Cardiac fibroblast (primary cell): ENCODE data around the gene ENO3.

Experiments
- DNase-seq, 2 donors: peaks; one replicate each; pipeline versions ENCODE4 v3.0.0 to v3.0.0-alpha.2; 2010; ENCODE audit warnings: low read depth in 2 of 2
- H3K4me3 ChIP-seq, 2 donors: replicated peaks in 1 of 2; 1 replicate in 1 of 2; 2 replicates in 1 of 2; pipeline ENCODE4 v1.5.1; 2011; ENCODE audit warnings: low read depth in 2 of 2, low read length in 2 of 2, mild to moderate bottlenecking in 2 of 2, moderate library complexity in 1 of 2
- TF ChIP-seq, protein P1 (sequence below): IDR thresholded peaks from one replicate; pipeline ENCODE4 v1.5.1; 2011; ENCODE audit warnings: low read depth, mild to moderate bottlenecking, low read length, inconsistent platforms

ENO3 gene

DNA sequence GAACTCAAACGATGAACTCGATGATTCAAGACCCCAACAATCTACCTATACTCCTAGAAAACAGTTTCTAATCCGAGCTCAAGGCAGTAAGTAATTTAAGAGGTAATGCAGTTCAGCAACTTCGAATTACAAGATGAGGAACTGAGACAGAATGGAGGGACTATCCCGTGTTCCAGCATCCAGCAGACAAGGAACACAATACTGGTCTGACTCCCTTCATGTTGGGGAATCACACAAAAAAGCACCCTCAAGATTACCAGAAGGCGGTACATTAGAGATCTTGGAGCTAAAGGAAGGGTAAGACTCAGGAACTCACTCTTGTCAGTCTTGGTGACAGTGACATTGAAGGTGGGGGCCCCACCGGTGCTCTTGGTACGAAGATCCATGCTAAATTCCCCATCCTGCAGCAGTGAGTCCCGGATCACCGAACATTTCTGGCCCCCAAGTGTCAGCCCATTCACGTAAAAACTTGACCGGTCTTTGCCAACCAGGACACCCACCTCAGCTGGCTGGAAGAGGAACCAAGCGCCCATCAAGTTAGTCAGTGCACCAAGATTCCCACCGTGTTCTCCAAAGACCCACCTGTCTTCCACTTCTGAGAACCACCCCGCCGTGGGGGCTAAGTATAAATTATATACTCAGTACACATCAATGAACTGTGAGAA, 4.5 kb upstream of the ENO3 start:
- peak overlapping the region; percentile 98 to 99 for H3K4me3 ChIP-seq
- TF ChIP-seq, protein P1, sequence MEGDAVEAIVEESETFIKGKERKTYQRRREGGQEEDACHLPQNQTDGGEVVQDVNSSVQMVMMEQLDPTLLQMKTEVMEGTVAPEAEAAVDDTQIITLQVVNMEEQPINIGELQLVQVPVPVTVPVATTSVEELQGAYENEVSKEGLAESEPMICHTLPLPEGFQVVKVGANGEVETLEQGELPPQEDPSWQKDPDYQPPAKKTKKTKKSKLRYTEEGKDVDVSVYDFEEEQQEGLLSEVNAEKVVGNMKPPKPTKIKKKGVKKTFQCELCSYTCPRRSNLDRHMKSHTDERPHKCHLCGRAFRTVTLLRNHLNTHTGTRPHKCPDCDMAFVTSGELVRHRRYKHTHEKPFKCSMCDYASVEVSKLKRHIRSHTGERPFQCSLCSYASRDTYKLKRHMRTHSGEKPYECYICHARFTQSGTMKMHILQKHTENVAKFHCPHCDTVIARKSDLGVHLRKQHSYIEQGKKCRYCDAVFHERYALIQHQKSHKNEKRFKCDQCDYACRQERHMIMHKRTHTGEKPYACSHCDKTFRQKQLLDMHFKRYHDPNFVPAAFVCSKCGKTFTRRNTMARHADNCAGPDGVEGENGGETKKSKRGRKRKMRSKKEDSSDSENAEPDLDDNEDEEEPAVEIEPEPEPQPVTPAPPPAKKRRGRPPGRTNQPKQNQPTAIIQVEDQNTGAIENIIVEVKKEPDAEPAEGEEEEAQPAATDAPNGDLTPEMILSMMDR, result no peak
- DNase-seq, result no peak

- DNase-seq, result no peak
- TF ChIP-seq, protein P1, result no peak
- H3K4me3 ChIP-seq, result peak overlapping the region; percentile 98 to 99
Measured at GRCh38 chr17:4947010-4947410, 3.9 kb upstream of the ENO3 start.

GRCh38 chr17:4947411-4948165, 3.3 kb upstream of the ENO3 start:
- TF ChIP-seq, protein P1, result no peak
- H3K4me3 ChIP-seq, result peak overlapping the region; percentile 98 to 99
- peak; percentile 56 to 59 for DNase-seq

DNA sequence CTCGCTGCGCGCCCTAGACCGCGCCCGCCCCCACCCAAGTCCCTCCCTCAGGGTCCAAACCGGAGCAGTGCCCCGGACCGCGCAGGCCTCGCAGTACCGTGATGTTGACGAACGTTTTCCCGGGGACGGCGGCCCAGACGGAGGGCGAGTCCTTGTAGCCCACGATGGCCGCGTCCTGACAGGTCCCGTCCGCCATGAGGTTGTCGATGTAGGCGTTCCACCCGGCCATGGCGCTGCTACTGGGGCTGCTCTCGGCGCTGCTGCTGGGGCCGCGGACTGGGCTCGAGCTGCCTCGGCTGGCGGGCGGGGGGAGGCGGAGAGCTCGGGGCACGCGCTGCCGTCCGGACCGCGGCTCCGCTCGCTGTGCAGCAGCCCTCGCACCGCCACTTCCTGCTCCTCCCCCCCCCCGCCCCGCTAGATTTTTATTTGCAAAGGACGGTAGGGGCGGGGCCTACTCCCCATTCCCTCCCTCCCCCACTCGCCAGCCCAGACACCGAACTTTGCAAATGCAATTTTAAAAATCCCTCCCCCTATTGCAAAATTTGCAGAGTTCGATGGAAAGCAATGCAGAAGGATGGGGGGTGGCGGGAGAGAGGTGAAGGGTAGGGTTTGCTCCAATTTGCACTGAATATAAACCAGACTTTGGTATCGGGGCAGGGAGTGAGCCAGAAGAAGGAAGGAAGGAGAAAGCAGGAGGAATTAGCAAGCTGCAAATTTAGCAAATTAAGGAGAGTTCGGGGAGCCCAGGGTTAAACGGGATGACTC, 2.6 kb upstream of the ENO3 start, which contains the start of gene PFN1:
PFN1 (minus strand) TSS at position 365 of the 765 bp plus-strand sequence; CDS start at position 229, 136 bp downstream.
- DNase-seq, result peak; percentile 96
- TF ChIP-seq, protein P1, result no peak

DNA sequence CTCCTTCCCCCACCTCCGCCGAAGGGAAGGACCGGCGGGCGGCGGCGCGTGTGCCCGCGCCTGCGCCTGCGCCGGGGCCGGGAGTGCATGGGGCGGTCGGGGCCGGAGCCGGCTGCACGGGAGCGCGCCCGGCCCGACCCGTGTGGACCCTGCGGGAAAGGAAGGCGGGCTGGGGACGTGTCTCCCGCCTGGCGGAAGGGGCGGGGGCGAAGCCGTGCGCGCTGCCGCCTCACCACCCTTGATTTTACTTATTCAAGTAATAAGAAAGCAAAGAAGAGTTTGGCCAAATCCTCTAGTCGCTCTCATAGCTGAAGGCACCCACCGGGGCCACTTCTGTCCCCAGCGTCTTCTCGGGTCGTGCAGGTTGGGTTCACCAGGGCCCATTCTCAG, 2.0 kb upstream of the ENO3 start:
- DNase-seq, result peak; percentile 89 to 94
- TF ChIP-seq, protein P1, result no peak
- peak overlapping the region; percentile 61 to 98 for H3K4me3 ChIP-seq

More for the DNA sequence above, 2.6 kb upstream of the ENO3 start, which contains the start of gene PFN1:
- H3K4me3 ChIP-seq, result peak within 1 kb of the TSS; percentile 98 to 99

DNA sequence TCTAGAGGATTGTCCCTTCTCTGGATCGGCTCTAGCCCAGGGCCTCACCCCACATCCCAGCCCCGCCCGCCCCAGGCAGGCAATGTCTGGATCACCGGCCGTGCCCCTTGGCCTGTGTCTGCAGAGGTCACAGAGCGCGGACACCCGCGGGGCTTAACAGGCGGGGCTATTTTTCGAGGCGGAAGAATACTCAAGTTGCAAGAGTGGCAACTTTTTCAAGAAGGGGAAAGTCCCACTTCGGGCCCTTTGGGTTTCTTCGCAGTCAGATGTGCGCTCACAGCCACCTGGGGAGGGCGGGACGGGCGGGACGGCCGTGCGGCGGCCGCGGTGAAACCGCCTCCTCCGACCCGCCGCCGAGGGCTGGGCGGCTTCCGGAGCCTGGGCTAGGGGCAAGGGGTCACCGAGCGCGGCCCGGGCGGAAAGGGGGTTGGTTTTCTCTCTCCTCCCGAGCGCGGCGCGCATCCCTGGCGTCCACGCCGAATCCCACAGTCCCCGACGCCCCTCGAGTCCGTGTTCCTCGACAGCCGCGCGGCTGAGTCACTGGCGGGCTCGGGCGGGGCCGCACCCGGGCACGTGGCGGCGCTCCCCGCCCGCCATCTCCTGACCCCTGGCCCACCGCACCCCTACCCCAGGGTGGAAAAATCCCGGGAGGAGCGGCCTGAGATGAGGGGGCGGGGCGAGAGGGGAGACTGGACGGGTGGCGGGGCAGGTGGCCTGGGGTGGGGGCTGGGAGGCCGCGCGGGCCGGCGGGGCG, 1.4 kb upstream of the ENO3 start:
- TF ChIP-seq, protein P1, result no peak
- DNase-seq, result peak; percentile 71 to 81
- peak overlapping the region; percentile 61 to 63 for H3K4me3 ChIP-seq
